Activated CD4-positive, alpha-beta T cell treated with anti-CD3 and anti-CD28 coated beads, Interleukin-2, amount 10 ng/mL, durations not matched to agents 7 days and 5 days (primary cell): ENCODE measurements around the gene TUFT1. TPM values are rescaled to one million over a fixed set of nuclear protein-coding genes. Genes with fewer than 3 reads are reported as not detected.
"Not testable (repeated sequence)": the region's sequence is repeated elsewhere in the genome, so short reads cannot be mapped to it uniquely, and the experiment has no call there.

Source experiments
- CTCF ChIA-PET: fragments of 350-600 bp; sonication (Branson Sonifier 250); formaldehyde crosslinking; loops from one replicate; lab custom pipeline; 2021; ENCODE audit warnings: antibody characterized with exemption; lab: Charles Lee
- POLR2A ChIA-PET: fragments of 350-600 bp; sonication (Branson Sonifier 250); formaldehyde crosslinking; loops from one replicate; lab custom pipeline; 2021; ENCODE audit warnings: antibody characterized with exemption; lab: Charles Lee
- DNase-seq: peaks from one replicate; pipeline ENCODE4 v3.0.0-alpha.2; 2020
- H3K27ac Mint-ChIP-seq: one replicate; pipeline ENCODE4 v1.8.0; 2021; ENCODE audit warnings: mild to moderate bottlenecking, moderate library complexity, mixed read lengths
- H3K27me3 Mint-ChIP-seq: one replicate; pipeline ENCODE4 v1.8.0; 2021; ENCODE audit warnings: mixed read lengths
- H3K36me3 Mint-ChIP-seq: one replicate; pipeline ENCODE4 v1.8.0; 2021; ENCODE audit warnings: low read depth, mixed read lengths
- H3K4me1 Mint-ChIP-seq: one replicate; pipeline ENCODE4 v1.8.0; 2021; ENCODE audit warnings: mixed read lengths
- H3K4me3 Mint-ChIP-seq: one replicate; pipeline ENCODE4 v1.8.0; 2021; ENCODE audit warnings: mild to moderate bottlenecking, moderate library complexity, mixed read lengths
- H3K9me3 Mint-ChIP-seq: one replicate; pipeline ENCODE4 v1.8.0; 2021; ENCODE audit warnings: mixed read lengths
- total RNA-seq, 2 experiments: library from RNA; stranded (reverse); gene quantifications; one replicate each; pipeline ENCODE4 v1.2.3, GENCODE V29; 2021

The TUFT1 gene
- total RNA-seq, 2 experiments from 2014 or later, result 1.9 to 2.2 TPM

DNA sequence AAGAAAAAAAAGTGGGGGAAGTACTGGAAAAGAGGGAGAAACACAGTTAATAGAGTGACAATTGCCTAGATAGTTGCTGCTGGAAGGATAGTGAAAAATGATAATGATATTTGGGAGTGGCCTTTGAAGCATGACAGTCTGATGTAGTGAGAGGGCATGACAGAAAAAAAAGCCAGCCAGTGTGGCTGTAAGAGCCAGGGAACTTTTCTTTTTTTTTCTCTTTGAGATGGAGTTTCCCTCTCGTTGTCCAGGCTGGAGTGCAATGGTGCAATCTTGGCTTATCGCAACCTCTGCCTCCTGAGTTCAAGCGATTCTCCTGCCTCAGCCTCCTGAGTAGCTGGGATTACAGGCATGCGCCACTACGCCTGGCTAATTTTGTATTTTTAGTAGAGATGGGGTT lies 62.4 kb downstream of the TUFT1 start:
- H3K27me3 Mint-ChIP-seq, result peaks cover 18% of the 10 kb centered on the region
- H3K4me3 Mint-ChIP-seq, H3K4me1 Mint-ChIP-seq, H3K9me3 Mint-ChIP-seq, CTCF ChIA-PET, H3K27ac Mint-ChIP-seq, POLR2A ChIA-PET, DNase-seq, H3K36me3 Mint-ChIP-seq: not testable (repeated sequence)

DNA sequence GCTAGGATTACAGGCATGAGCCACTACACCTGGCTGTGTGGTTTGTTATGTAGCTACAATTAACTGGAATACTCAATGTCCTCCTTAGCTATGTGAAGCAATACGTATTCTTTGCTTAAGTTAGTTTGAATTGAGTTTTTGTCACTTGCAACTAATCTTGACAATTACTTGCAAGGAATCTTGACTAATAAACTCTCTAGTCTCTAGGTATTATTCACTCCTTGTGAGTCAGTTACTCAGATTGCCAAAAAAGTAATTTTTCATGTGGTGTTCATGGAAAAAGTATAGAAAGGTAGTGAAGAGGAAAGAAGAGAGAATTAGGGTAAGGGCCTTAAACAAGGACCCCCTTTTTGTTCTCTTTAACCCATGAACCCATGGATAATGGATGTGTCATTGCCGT lies 64.2 kb downstream of the TUFT1 start:
- peaks cover 22% of the 10 kb centered on the region for H3K27me3 Mint-ChIP-seq
- H3K27ac Mint-ChIP-seq, result no peak overlapping the region
- no peak overlapping the region for H3K4me3 Mint-ChIP-seq
- H3K9me3 Mint-ChIP-seq, result no peaks in the 10 kb centered on the region
- no peak for DNase-seq
- H3K4me1 Mint-ChIP-seq, result no peaks in the 10 kb centered on the region
- H3K36me3 Mint-ChIP-seq, result no peaks in the 10 kb centered on the region
- POLR2A ChIA-PET, result no interaction called here
- CTCF ChIA-PET, result interaction anchor here (1.4 kb wide), 1 partner anchor 250 kb away, joined by 3 read pairs; the partner anchor contains the start of gene THEM5

DNA sequence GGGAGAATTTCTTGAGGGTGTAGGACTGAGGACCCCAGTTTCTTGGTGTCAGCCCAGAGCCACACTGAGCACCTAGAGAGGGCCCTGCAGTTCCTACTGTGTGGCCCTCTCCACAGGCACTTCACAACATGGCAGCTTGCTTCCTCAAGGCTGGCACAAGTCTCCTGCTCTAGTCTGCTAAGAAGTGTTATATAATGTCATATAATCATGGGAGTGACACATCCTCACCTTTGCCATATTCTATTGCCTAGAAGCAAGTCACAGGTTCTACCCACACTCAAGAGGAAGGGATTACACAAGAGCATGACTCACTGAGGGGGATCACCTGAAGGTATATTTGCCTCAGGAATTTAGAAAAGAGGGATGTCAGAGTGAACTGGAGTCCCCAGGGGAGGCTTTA lies 66.3 kb downstream of the TUFT1 start:
- Mint-ChIP-seq H3K27me3 (peaks cover 22% of the 10 kb centered on the region), H3K36me3 (no peaks in the 10 kb centered on the region), H3K9me3 (no peaks in the 10 kb centered on the region), H3K4me1 (peaks cover 3% of the 10 kb centered on the region), H3K4me3 (no peak overlapping the region), H3K27ac (no peak overlapping the region)
- DNase-seq, result no peak
- ChIA-PET POLR2A (no interaction called here), CTCF (interaction anchor here (0.6 to 2.0 kb wide), 3 partner anchors 10 to 93 kb away, joined by 3 to 9 read pairs (median 3); no protein-coding TSS in a partner anchor)

DNA sequence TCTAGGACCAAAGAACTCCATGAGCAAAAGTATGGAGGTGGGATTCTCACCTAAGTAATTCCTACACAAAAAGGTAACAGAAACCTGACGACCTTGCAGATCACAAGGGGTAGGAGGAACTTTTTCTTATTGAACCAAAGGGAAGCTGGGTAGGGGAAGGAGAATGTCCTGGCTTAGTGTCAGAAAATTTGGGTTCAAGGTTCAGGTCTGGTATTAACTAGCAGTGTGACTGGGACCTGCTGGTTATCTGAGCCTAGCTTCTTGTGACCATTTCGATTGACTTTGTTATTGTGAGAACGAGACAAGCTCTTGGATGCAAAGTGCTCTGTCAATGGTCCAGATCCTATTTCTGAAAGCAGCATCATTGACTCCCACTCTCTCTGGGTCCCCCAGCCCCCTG lies 66.7 kb downstream of the TUFT1 start:
- Mint-ChIP-seq H3K27ac (no peak overlapping the region), H3K4me3 (no peak overlapping the region), H3K9me3 (no peaks in the 10 kb centered on the region), H3K27me3 (peaks cover 22% of the 10 kb centered on the region), H3K4me1 (peaks cover 6% of the 10 kb centered on the region), H3K36me3 (no peaks in the 10 kb centered on the region)
- ChIA-PET POLR2A (no interaction called here), CTCF (interaction anchor here (0.7 kb wide), 1 partner anchor 93 kb away, joined by 3 read pairs; no protein-coding TSS in a partner anchor)
- no peak for DNase-seq

DNA sequence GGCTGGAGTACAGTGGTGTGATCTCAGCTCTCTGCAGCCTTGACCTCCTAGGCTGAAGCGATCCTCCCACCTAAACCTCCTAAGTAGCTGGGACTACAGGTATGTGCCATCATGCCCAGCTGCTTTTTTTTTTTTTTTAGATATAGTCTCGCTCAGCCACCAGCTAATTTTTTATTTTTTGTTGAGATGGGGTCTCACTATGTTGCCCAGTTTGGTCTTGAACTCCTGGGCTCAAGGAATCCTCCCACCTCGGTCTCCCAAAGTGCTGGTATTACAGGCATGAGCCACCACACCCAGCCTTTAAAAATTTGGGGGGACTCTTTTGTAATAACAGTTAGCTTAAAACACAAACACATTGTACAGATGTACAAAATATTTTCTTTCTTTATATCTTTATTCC lies 70.0 kb downstream of the TUFT1 start:
- H3K9me3 Mint-ChIP-seq, result no peaks in the 10 kb centered on the region
- H3K4me1 Mint-ChIP-seq, result peaks cover 26% of the 10 kb centered on the region
- no peak for DNase-seq
- no peak overlapping the region for H3K4me3 Mint-ChIP-seq
- ChIA-PET CTCF (interaction anchor here (0.6 kb wide), 1 partner anchor 260 kb away, joined by 5 read pairs; no protein-coding TSS in a partner anchor), POLR2A (no interaction called here)
- H3K36me3 Mint-ChIP-seq, result peaks cover 2% of the 10 kb centered on the region
- no peak overlapping the region for H3K27ac Mint-ChIP-seq
- H3K27me3 Mint-ChIP-seq, result peaks cover 10% of the 10 kb centered on the region

DNA sequence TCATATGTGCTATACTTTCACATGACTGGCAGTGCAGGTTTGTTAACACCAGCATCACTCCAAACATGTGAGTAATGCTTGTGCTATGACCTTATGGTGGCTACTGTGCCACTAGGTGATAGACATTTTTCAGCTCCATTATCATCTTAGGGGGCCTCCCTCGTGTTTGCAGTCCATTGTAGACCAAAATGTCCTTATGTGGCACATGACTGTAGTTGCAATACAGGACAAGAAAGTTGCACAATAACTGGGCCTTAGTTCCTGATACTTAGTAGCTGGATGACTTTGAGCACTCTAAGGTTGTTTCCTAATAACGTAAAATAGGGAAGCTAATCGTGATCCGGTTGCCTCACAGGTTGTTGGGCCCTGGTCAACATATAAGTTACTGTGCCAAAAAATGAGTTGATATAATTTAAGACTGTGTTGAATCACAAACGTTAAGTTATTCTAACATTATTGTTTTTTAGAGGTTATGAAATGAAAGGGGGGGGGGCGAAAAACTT lies 71.2 kb downstream of the TUFT1 start:
- ChIA-PET CTCF (no interaction called here), POLR2A (no interaction called here)
- Mint-ChIP-seq H3K27ac (peak overlapping the region; percentile 90), H3K27me3 (peaks cover 10% of the 10 kb centered on the region), H3K9me3 (no peaks in the 10 kb centered on the region), H3K4me3 (peak overlapping the region; percentile 95), H3K4me1 (peaks cover 35% of the 10 kb centered on the region), H3K36me3 (peaks cover 2% of the 10 kb centered on the region)
- DNase-seq, result no peak

DNA sequence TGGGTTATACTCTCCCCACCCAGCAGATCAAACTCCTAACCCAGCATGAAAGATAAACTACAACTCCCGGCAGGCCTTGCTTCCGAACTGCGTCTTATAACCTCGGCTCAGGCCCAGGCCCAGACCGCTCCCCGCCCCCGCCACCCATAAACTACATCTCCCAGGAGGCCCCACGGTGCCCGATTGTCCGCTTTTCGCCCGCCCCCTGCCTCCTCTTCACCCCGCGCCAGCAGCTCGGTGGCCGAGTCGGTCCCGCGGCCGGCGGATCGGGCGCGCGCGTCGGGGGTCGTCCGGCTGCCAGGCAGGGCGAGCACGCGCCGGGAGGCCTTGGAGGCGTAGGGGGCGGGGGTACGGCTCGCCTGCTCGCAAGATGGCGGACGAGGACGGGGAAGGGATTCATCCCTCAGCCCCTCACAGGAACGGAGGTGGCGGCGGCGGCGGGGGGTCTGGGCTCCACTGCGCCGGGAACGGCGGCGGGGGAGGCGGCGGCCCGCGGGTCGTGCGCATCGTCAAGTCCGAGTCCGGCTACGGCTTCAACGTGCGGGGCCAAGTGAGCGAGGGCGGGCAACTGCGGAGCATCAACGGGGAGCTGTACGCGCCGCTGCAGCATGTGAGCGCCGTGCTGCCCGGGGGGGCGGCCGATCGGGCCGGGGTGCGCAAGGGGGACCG lies 71.9 kb downstream of the TUFT1 start, which contains the start of gene SNX27:
SNX27 (plus strand) TSS at position 219 of the 669 bp plus-strand sequence; CDS start at position 371, 152 bp downstream.
- POLR2A ChIA-PET, result no interaction called here
- Mint-ChIP-seq H3K36me3 (peaks cover 2% of the 10 kb centered on the region), H3K4me1 (peaks cover 37% of the 10 kb centered on the region), H3K4me3 (peak within 1 kb of the TSS; percentile 95), H3K9me3 (no peaks in the 10 kb centered on the region), H3K27ac (peak within 1 kb of the TSS; percentile 91), H3K27me3 (peaks cover 8% of the 10 kb centered on the region)
- DNase-seq, result peak; percentile 93
- CTCF ChIA-PET, result no interaction called here

DNA sequence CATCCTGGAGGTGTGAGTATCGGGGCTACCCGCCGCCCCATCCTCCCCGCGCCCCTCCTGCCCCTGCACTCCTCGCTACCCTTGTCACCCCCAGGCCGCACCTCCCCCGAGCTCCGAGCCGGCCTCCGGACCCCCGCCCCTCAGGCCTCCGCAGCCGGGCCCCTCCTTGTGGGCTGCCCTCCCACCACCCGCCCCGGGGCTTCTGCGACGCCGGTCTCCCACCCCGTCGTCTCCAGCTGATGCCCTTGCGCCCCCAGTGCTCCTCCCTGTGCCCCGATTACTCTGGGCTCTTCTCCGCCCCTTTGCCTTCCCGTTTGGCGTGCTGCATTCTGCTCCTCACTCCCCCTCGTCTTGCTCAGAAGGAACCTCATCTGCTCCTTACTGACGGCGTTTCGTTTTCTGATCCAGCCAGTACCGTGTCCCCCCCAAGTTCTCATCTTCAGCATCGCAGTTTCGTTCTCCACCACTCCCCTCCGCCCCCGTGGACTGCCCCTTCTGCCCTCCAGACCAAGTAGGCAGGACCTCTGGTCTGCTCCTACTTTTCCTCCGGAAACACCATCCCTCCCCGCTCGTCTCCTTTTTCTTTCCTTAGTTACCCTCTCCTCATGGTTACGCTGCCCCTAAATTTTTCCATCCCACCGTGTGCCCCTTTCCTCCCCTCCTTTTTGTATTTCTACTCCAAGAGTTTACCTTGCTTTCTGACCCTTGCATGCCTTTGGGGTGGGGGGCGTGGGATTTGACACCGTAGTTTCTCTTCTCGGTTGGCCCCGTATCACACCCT lies 72.6 kb downstream of the TUFT1 start:
- peak overlapping the region; percentile 95 for H3K4me3 Mint-ChIP-seq
- no peaks in the 10 kb centered on the region for H3K9me3 Mint-ChIP-seq
- peaks cover 4% of the 10 kb centered on the region for H3K27me3 Mint-ChIP-seq
- POLR2A ChIA-PET, result no interaction called here
- peak overlapping the region; percentile 91 for H3K27ac Mint-ChIP-seq
- H3K36me3 Mint-ChIP-seq, result peaks cover 2% of the 10 kb centered on the region
- CTCF ChIA-PET, result no interaction called here
- peak; percentile 26 for DNase-seq
- H3K4me1 Mint-ChIP-seq, result peaks cover 37% of the 10 kb centered on the region

DNA sequence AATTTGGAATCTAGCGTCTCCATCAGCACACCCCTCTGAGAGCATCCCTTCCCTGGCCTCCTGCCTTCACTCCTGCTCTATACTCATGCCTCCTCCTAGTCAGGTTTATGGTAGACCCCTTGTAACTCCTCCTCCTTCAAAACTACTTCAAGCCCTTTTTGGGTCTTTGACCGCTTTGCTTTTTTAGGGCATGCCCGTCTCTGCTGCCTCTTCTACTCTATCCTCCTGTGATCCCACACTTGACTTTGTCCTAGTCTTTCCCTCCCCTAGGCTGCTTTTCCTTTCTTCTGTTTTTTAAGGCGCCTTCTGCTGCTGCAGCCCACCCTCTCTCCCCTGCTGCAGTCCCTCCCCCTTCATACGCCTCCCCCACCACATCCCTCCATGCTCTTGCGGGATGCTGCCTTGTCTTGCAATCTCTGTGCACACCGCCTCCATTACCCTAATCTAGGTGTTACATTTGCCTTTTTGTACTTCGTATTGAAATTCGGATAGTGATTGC lies 73.2 kb downstream of the TUFT1 start:
- no peaks in the 10 kb centered on the region for H3K9me3 Mint-ChIP-seq
- no peak for DNase-seq
- ChIA-PET POLR2A (no interaction called here), CTCF (no interaction called here)
- H3K36me3 Mint-ChIP-seq, result peaks cover 2% of the 10 kb centered on the region
- peaks cover 42% of the 10 kb centered on the region for H3K4me1 Mint-ChIP-seq
- H3K27me3 Mint-ChIP-seq, result peaks cover under 1% of the 10 kb centered on the region
- peak overlapping the region; percentile 95 for H3K4me3 Mint-ChIP-seq
- peak overlapping the region; percentile 91 for H3K27ac Mint-ChIP-seq

DNA sequence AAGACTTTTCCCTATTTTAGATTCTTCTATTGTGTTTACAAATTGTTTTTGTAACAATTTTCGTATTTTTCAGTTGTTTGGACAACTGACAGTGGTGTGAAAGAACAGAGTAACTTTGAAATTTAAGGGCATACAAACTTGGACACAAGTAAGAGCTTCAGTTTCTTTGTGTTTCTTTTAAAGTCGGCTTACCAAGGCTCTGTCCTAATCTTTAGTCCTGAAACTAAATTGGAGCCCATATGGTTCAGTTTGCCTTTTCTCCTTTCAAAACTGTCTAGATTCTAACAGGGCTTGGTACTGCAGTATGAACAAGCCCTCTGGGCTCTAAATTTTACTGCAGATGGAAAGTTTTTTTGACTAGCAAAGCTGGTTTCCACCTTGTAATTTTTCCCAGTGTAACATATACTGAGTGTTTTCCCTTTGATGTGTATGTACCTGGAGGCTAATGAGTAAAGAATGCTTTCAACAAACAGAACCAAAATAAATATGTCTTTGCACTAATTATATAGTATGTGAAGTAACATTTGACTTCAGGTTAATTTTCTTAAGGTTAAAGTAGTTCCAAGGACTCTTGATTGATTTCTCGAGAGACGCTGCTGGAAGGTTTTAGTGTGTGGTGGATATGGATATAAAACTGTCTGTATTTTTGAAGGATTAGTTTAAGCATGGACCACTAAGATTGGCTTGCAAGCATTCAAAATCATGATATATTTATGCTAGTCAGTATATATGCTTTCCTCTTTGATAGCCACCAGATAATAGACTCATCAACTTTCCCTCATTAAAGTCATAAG lies 75.8 kb downstream of the TUFT1 start:
- H3K27me3 Mint-ChIP-seq, result no peaks in the 10 kb centered on the region
- CTCF ChIA-PET, result interaction anchor here (1.0 kb wide), 1 partner anchor 10 kb away, joined by 3 read pairs; no protein-coding TSS in a partner anchor
- POLR2A ChIA-PET, result no interaction called here
- H3K9me3 Mint-ChIP-seq, result no peaks in the 10 kb centered on the region
- no peak overlapping the region for H3K27ac Mint-ChIP-seq
- no peak overlapping the region for H3K4me3 Mint-ChIP-seq
- peaks cover 2% of the 10 kb centered on the region for H3K36me3 Mint-ChIP-seq
- DNase-seq, result no peak
- peaks cover 58% of the 10 kb centered on the region for H3K4me1 Mint-ChIP-seq

DNA sequence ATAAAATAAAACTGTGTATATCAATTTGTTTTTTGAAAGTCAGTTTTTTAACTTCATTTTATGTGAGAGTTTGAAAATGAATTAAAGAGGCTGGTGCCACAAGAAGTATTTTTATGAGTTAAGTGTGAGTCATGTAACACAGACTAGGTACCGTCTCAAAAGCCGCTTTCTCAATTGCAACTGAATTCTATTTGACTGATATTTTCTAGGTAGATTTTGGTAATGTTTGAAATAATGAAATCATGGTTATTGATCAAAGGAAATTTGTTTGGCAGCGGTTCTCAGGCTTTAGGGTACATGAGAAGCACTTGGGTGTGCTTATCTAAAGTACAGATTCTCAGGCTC lies 76.4 kb downstream of the TUFT1 start:
- no peaks in the 10 kb centered on the region for H3K27me3 Mint-ChIP-seq
- peaks cover 2% of the 10 kb centered on the region for H3K36me3 Mint-ChIP-seq
- ChIA-PET POLR2A (no interaction called here), CTCF (no interaction called here)
- no peak for DNase-seq
- H3K4me1 Mint-ChIP-seq, result peaks cover 58% of the 10 kb centered on the region
- H3K9me3 Mint-ChIP-seq, result no peaks in the 10 kb centered on the region
- no peak overlapping the region for H3K4me3 Mint-ChIP-seq
- no peak overlapping the region for H3K27ac Mint-ChIP-seq

DNA sequence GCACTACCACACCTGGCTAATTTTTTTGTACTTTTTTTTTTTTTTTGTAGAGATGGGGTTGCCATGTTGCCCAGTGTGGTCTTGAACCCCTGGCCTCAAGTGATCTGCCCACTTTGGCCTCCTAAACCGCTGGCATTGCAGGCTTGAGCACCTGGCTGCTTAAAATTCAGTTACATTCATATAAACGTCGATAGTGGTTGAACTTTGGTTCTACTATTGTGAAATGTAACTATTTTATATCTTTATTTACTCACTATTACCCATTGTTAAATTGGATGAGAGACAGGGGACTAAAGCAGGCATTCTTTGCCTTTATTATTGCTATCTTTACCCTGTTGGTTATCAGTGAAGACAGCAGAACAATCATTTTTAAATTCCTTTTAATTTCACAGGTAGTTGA lies 77.9 kb downstream of the TUFT1 start:
- POLR2A ChIA-PET, result no interaction called here
- no peak overlapping the region for H3K27ac Mint-ChIP-seq
- H3K4me3 Mint-ChIP-seq, result no peak overlapping the region
- H3K9me3 Mint-ChIP-seq, result no peaks in the 10 kb centered on the region
- H3K4me1 Mint-ChIP-seq, result peaks cover 53% of the 10 kb centered on the region
- no peaks in the 10 kb centered on the region for H3K27me3 Mint-ChIP-seq
- CTCF ChIA-PET, result no interaction called here
- DNase-seq, result no peak
- H3K36me3 Mint-ChIP-seq, result no peaks in the 10 kb centered on the region
